PC-3 (cell line): ENCODE measurements around the gene RALB. TPM values are rescaled to one million over a fixed set of nuclear protein-coding genes. Genes with fewer than 3 reads are reported as not detected.
A peak's percentile ranks its signal among the peaks of the same experiment; 100 is the strongest.

Experiments
- ATAC-seq: fragments of 200-7000 bp; cut with Tn5 transposase; 2 replicates; pipeline ENCODE4 v1.9.1; 2020; ENCODE audit warnings: mild to moderate bottlenecking, moderate library complexity
- BruUV-seq: library from RNA; stranded (reverse); fragments of 400-500 nt; replicated peaks from 2 replicates; lab custom pipeline; 2021; lab: Mats Ljungman, UMichigan
- CTCF ChIA-PET: fragments of 300-600 bp; sonication (Branson Sonifier 250); formaldehyde crosslinking; loops from one replicate; lab custom pipeline; 2022; ENCODE audit warnings: antibody characterized with exemption; lab: Charles Lee
- POLR2A ChIA-PET: fragments of 300-600 bp; sonication (Branson Sonifier 250); formaldehyde crosslinking; loops from one replicate; lab custom pipeline; 2022; ENCODE audit warnings: antibody characterized with exemption; ENCODE audit not compliant: unreplicated experiment; lab: Charles Lee
- DNase-seq: peaks from one replicate; pipeline ENCODE4 v3.0.0-alpha.2; 2015
- H2AFZ ChIP-seq: fragments of 300-600 bp; sonication (generic); 2 replicates; pipeline ENCODE4 v1.6.0; 2016; ENCODE audit warnings: antibody characterized with exemption, low read length
- H3F3A ChIP-seq: fragments of 300-600 bp; sonication (generic); one replicate; pipeline ENCODE4 v1.6.0; 2017; ENCODE audit warnings: antibody characterized with exemption, low read length, control low read depth, mild to moderate bottlenecking; ENCODE audit not compliant: unreplicated experiment
- H3K27ac ChIP-seq: fragments of 300-600 bp; sonication (generic); 2 replicates; pipeline ENCODE4 v1.5.1; 2016; ENCODE audit warnings: mild to moderate bottlenecking, low read length
- H3K27me3 ChIP-seq: fragments of 300-600 bp; sonication (generic); 2 replicates; pipeline ENCODE4 v1.6.1; 2016; ENCODE audit warnings: low read length, mixed read lengths
- H3K36me3 ChIP-seq: fragments of 300-600 bp; sonication (generic); 2 replicates; pipeline ENCODE4 v1.6.1; 2016; ENCODE audit warnings: low read depth, mixed run types, low read length, mixed read lengths
- H3K4me1 ChIP-seq: fragments of 300-600 bp; sonication (generic); 2 replicates; pipeline ENCODE4 v1.5.1; 2016; ENCODE audit warnings: low read length; ENCODE audit not compliant: insufficient read depth
- H3K4me2 ChIP-seq: fragments of 300-600 bp; sonication (generic); 2 replicates; pipeline ENCODE4 v1.6.0; 2016; ENCODE audit warnings: low read length
- H3K4me3 ChIP-seq: fragments of 300-600 bp; sonication (generic); 2 replicates; pipeline ENCODE4 v1.5.1; 2016; ENCODE audit warnings: mild to moderate bottlenecking, low read length, mixed read lengths
- H3K79me2 ChIP-seq: fragments of 300-600 bp; sonication (generic); 2 replicates; pipeline ENCODE4 v1.6.1; 2017; ENCODE audit warnings: low read length, mixed read lengths
- H3K9ac ChIP-seq: fragments of 300-600 bp; sonication (generic); 2 replicates; pipeline ENCODE4 v1.6.0; 2016; ENCODE audit warnings: mild to moderate bottlenecking, low read length
- H3K9me2 ChIP-seq: fragments of 300-600 bp; sonication (generic); replicated peaks from 2 replicates; pipeline ENCODE4 v1.6.1; 2016; ENCODE audit warnings: mixed run types, low read length, mixed read lengths
- H3K9me3 ChIP-seq: fragments of 300-600 bp; sonication (generic); 2 replicates; pipeline ENCODE4 v1.6.1; 2016; ENCODE audit warnings: low read length, mixed read lengths
- H4K20me1 ChIP-seq: fragments of 300-600 bp; sonication (generic); 2 replicates; pipeline ENCODE4 v1.6.1; 2016; ENCODE audit warnings: low read length, mixed read lengths
- CTCF ChIP-seq: fragments of 300-600 bp; sonication (generic); conservative IDR thresholded peaks from 2 replicates; pipeline ENCODE4 v1.5.1; 2017; ENCODE audit warnings: antibody characterized with exemption, low read depth, mild to moderate bottlenecking, low read length
- EZH2 ChIP-seq: fragments of 300-600 bp; sonication (generic); IDR thresholded peaks from one replicate; pipeline ENCODE4 v1.6.1; 2017; ENCODE audit warnings: antibody characterized with exemption, mild to moderate bottlenecking, low read length; ENCODE audit not compliant: unreplicated experiment
- EZH2phosphoT487 ChIP-seq: fragments of 300-600 bp; sonication (generic); IDR thresholded peaks from 2 replicates; pipeline ENCODE4 v1.6.1; 2018; ENCODE audit warnings: mild to moderate bottlenecking, antibody characterized with exemption, low read length, borderline replicate concordance
- intact Hi-C: fragments of 100-400 bp; cut with micrococcal nuclease; formaldehyde crosslinking; loops from 2 replicates; pipeline ENCODE4 v1.9.0; 2023
- total RNA-seq: library from RNA; depleted of rRNA; stranded (reverse); fragments of >200 nt; gene quantifications from 2 replicates; pipeline ENCODE4 v1.2.3, GENCODE V29; 2014

The RALB gene
- total RNA-seq, 1 experiment from 2014 or later, result 57.9 TPM

GRCh38 chr2:120235681-120236080, 17.0 kb upstream of the RALB start:
- H3K9ac ChIP-seq, result no peak overlapping the region
- POLR2A ChIA-PET, result no interaction called here
- no peak overlapping the region for H3K4me3 ChIP-seq
- no peak overlapping the region for H2AFZ ChIP-seq
- no peak overlapping the region for H3K27ac ChIP-seq
- no peak for ATAC-seq
- DNase-seq, result no peak
- intact Hi-C loops, result no loop called here
- no peaks in the 10 kb centered on the region for H3K9me2 ChIP-seq
- H3K4me2 ChIP-seq, result no peak overlapping the region
- no TSS peak for BruUV-seq
- no peaks in the 10 kb centered on the region for H3K36me3 ChIP-seq
- H3K9me3 ChIP-seq, result no peaks in the 10 kb centered on the region
- no peaks in the 10 kb centered on the region for H3K79me2 ChIP-seq
- CTCF ChIA-PET, result no interaction called here
- no peaks in the 10 kb centered on the region for H4K20me1 ChIP-seq
- H3F3A ChIP-seq, result peaks cover 7% of the 10 kb centered on the region
- peaks cover 57% of the 10 kb centered on the region for H3K4me1 ChIP-seq
- no peak for TF ChIP-seq CTCF
- no peak for TF ChIP-seq EZH2phosphoT487
- no peak for TF ChIP-seq EZH2
- H3K27me3 ChIP-seq, result no peaks in the 10 kb centered on the region

GRCh38 chr2:120236316-120236715, 16.3 kb upstream of the RALB start:
- ATAC-seq, result no peak
- H4K20me1 ChIP-seq, result no peaks in the 10 kb centered on the region
- no peaks in the 10 kb centered on the region for H3K36me3 ChIP-seq
- POLR2A ChIA-PET, result no interaction called here
- no peak overlapping the region for H2AFZ ChIP-seq
- H3K9me2 ChIP-seq, result no peaks in the 10 kb centered on the region
- H3K27ac ChIP-seq, result no peak overlapping the region
- H3K9ac ChIP-seq, result no peak overlapping the region
- peaks cover 51% of the 10 kb centered on the region for H3K4me1 ChIP-seq
- TF ChIP-seq CTCF, result no peak
- no peak for TF ChIP-seq EZH2phosphoT487
- TF ChIP-seq EZH2, result no peak
- no peaks in the 10 kb centered on the region for H3K79me2 ChIP-seq
- BruUV-seq, result no TSS peak
- no peaks in the 10 kb centered on the region for H3K9me3 ChIP-seq
- no peaks in the 10 kb centered on the region for H3K27me3 ChIP-seq
- DNase-seq, result no peak
- H3K4me2 ChIP-seq, result no peak overlapping the region
- CTCF ChIA-PET, result no interaction called here
- H3F3A ChIP-seq, result peaks cover 7% of the 10 kb centered on the region
- H3K4me3 ChIP-seq, result no peak overlapping the region
- intact Hi-C loops, result no loop called here

GRCh38 chr2:120236791-120237190, 15.9 kb upstream of the RALB start:
- no peak overlapping the region for H3K4me3 ChIP-seq
- intact Hi-C loops, result no loop called here
- peaks cover 48% of the 10 kb centered on the region for H3K4me1 ChIP-seq
- peaks cover 7% of the 10 kb centered on the region for H3F3A ChIP-seq
- peak overlapping the region; percentile 30; the same call in 1 of the 2 replicates for H3K9ac ChIP-seq
- no peak for ATAC-seq
- DNase-seq, result no peak
- H3K27ac ChIP-seq, result peak overlapping the region; percentile 98
- H3K4me2 ChIP-seq, result peak overlapping the region; percentile 94
- no peaks in the 10 kb centered on the region for H3K79me2 ChIP-seq
- BruUV-seq, result no TSS peak
- ChIA-PET CTCF (no interaction called here), POLR2A (no interaction called here)
- H3K36me3 ChIP-seq, result no peaks in the 10 kb centered on the region
- no peaks in the 10 kb centered on the region for H3K9me3 ChIP-seq
- no peaks in the 10 kb centered on the region for H4K20me1 ChIP-seq
- no peaks in the 10 kb centered on the region for H3K9me2 ChIP-seq
- no peaks in the 10 kb centered on the region for H3K27me3 ChIP-seq
- no peak overlapping the region for H2AFZ ChIP-seq
- TF ChIP-seq CTCF, result no peak
- TF ChIP-seq EZH2phosphoT487, result no peak
- TF ChIP-seq EZH2, result no peak
